Activated CD8-positive, alpha-beta memory T cell treated with anti-CD3 and anti-CD28 coated beads, Interleukin-2, amount 50 U/mL, for 1 hour (primary cell): ENCODE data around the gene NLRP3.
"Not testable (repeated sequence)": the region's sequence is repeated elsewhere in the genome, so short reads cannot be mapped to it uniquely, and the experiment has no call there.

Experiments
- DNase-seq: peaks from one replicate; pipeline ENCODE4 v3.0.0-alpha.2; 2020; ENCODE audit errors: extremely low read depth

The NLRP3 gene

DNA sequence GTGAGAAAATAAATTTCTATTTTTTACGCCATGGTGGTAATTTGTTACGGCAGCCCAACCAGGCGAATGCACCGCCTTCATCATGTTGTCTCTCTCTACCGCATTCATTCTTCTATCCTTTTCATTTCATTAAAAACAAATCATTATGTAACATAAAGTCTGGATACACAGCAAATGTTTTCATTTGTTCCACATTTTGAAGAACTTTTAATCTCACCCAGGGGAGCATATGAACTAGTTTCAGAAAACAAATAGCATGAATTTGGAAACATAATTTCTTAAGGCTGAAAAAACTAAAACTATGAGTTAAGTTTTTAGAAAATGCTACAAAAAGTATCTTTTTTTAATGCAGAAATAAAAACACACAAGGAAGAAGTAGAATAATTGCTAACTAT lies 53.2 kb downstream of the NLRP3 start:
- no peak for DNase-seq

DNA sequence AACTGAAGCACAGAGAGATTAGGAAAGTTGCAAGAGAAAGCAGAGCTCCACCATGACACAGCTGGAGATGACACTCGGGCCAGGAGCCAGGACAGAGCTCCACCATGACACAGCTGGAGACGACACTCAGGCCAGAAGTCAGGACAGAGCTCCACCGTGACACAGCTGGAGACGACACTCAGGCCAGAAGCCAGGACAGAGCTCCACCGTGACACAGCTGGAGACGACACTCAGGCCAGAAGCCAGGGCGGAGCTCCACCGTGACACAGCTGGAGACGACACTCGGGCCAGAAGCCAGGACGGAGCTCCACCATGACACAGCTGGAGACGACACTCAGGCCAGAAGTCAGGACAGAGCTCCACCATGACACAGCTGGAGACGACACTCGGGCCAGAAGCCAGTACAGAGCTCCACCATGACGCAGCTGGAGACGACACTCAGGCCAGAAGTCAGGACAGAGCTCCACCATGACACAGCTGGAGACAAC lies 55.0 kb downstream of the NLRP3 start:
- DNase-seq, result not testable (repeated sequence)

DNA sequence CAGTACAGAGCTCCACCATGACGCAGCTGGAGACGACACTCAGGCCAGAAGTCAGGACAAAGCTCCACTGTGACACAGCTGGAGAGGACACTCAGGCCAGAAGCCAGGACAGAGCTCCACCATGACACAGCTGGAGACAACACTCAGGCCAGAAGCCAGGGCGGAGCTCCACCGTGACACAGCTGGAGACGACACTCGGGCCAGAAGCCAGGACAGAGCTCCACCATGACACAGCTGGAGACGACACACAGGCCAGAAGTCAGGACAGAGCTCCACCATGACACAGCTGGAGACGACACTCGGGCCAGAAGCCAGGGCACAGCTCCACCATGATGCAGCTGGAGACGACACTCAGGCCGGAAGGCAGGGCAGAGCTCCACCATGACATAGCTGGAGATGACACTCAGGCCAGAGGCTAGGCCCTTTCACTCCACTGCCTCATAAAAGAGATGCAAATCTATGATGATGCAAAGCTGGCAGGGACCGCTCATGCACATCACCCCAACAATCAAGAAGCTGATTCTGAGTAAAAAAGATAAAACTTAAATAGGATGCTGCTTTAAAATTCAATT lies 55.6 kb downstream of the NLRP3 start:
- no peak for DNase-seq

DNA sequence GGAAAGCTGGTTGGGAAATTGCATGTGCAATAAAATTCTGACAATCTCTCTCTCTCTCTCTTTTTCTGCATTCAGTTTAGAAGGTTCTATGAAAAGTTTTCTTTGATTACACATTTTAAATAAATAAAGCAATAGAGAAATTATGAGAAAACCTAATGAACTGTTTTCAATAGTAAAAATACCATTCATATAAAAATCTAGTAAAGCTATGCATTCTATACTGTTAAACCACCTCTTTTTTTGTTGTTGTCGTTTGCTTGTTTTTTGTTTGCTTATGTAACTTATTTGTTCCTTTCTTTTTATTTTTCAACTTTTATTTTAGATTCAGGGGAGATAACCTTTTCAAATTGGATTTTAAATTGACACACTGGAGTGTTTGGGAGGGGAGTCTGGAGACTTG lies 56.1 kb downstream of the NLRP3 start:
- DNase-seq, result no peak

DNA sequence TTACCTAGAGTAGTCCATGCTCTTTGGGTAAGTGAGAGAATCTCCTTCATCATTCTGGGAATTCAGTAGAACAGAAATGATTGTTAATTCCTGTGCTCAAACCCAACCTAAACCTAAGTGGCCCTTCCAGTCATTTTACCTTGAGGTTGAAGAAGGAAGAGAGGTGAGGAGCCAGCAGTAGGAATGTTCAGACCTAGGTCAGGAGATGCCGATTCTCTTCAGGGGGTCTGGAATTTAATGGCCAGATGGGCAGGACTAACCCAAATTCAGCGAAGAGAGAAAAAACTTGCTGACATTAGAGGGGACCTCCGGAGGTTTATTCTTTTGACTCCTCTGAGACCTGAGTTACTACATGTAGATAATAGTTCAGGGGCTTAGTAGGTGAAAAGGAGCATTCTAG lies 58.4 kb downstream of the NLRP3 start:
- DNase-seq, result no peak

DNA sequence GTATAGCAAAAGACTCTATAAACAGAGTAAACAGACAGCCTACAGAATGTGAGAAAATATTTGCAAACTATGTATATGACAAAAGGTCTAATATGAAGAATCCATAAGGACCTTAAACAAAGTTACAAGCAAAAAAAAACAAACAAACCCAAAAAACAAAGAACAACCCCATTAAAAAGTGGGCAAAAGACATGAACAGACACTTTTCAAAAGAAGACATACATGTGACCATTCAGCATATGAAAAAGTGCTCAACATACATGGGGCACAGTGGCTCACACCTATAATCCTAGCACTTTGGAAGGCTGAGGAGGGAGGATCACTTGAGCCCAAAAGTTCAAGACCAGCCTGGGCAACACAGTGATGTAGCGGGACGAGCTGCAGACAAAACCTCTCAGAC lies 59.8 kb downstream of the NLRP3 start:
- no peak for DNase-seq

DNA sequence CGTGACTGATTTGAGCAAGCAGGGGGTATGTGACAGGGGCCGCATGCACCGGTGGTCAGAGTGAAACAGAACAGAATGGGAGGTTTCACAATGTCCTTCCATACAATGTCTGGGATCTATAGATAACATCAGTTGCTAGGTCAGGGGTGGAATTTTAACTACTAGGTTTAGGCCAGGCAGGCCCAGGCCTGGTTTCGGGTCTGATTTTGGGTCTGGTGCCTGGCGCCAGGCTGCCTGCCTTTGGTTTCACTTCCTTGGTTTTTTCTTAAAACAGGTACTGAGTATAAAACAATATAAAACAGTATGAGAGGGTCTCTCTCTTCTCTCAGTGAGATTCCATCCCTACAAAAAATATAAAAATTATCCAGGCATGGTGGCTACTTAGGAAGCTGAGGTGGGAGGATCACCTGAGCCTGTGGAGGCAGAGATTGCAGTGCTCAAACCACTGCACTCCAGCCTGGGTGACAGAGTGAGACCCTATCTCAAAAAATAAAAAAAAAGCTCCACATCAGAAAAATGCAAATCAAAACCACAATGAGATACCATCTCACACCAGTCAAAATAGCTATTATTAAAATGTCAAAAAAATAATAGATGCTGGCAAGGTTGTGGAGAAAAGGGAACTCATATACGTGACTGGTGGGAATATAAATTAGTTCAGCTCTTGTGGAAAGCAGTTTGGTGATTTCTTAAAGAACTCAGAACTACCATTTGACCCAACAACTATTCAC lies 60.5 kb downstream of the NLRP3 start:
- not testable (repeated sequence) for DNase-seq

DNA sequence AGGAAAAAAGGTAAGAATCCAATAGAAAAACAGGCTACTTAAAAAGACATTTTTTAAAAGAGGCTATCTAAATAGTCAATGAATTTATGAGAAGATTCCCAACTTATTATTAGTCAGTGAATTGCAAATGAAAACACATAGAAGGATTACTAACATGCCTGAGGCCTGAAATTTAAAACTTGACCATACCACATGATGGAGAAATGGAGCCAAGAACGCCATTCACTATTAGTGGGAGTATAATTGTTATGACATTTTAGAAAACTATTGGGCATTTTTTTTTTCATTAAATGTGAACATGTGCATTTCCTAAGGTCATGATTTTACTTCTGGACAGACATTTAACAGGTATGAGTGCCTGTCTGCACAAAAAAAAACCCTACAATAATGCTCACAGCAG lies 66.8 kb downstream of the NLRP3 start:
- no peak for DNase-seq

DNA sequence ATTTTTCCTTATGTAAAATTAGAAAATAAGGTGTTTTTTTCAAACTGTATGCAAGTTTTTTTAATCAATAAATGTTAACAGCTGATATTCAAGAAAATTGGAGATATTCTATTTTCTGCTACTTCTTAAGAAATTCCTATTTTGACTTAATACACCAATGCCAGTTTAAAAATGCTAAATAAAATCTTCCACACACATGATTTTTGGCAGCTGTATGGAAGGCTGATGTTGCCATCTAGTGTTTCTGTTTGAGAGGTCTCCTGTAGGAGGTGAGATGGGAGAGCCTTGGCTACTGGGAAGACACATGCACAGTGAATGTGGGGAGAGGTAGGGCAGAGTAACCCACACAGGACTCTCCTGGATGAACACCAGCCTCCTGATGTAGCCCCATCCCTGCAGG lies 71.1 kb downstream of the NLRP3 start:
- peak; percentile 13 for DNase-seq

DNA sequence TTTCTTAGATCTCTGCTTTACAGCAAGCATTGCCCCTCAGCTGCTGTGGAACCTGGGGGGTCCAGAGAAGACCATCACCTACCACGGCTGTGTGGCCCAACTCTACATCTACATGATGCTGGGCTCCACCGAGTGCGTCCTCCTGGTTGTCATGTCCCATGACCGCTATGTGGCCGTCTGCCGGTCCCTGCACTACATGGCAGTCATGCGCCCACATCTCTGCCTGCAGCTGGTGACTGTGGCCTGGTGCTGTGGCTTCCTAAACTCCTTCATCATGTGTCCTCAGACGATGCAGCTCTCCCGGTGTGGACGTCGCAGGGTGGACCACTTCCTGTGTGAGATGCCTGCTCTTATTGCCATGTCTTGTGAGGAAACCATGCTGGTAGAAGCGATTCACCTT lies 75.4 kb downstream of the NLRP3 start:
- no peak for DNase-seq

DNA sequence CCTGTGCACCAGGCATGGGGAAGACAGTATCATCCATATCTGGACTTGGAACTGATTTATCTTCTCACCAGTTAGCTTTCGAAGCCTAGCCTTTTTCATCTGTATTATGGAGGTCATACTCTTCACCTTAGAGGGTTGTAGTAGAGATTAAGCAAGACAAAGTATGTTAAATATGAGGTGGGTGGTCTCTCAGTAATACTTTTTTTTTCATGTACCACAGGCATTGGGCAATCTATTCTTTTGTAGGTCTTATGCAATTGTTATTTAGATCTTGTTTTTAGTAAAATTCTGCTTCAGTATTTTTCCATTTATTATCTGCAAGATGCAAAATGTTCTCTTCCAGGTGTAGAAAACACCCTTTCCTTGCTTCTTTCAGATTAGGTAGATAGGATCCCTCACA lies 77.1 kb downstream of the NLRP3 start:
- no peak for DNase-seq

DNA sequence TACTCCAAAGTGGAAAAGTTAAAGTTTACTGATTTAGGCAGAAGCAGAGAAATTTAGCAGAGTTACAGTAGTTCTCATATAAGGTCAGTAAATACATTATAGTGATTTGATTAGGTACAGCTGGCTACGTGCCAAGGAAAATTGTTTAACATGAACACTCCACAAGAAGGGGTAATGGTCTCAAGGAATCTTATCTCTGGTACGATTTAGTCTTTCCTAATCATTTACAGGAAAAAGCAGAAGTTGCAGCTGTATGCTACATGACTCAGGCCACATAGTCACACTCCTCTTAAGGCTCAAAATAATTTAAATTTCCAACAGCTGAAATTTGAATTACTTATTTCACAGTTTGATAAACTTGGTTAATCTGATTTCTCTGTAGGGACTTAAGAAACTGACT lies 78.8 kb downstream of the NLRP3 start:
- no peak for DNase-seq

DNA sequence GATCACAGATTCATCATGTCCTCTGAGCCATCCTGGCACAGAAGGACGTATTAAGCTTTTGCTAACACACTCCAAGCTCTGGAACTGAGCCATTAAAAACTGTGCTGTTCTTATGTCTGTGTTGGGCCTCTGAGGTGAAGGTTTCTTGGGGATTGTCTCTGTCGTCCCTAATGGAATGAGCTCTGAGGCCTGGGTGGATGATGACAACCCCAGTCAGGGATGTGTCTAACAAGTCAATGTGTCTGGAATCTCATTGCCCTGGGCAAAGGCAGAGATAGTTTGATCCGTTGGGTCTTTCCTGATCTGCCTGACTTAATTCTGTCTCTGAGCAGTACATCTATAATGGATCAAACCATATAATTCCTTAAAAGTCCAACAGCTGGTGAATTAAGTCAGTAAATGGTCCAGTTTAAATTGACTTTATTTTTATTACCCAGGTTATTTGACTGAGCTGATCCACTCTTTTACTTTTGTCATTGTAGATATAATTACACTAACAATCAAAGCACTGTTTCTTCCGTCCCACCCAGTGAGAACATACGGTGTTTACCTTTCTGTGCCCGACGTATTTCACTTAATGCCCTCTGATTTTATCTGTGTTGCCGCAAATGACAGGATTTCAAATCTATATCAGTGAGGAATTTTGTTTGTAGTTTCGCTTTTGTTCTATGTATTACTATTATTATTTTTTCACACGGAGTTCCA lies 80.8 kb downstream of the NLRP3 start:
- DNase-seq, result no peak
